NCI-H526 treated with DMSO at 0.1 percent for 48 hours (cell line): ENCODE results near the gene NUP153.
"Not testable (repeated sequence)": the region's sequence is repeated elsewhere in the genome, so short reads cannot be mapped to it uniquely, and the experiment has no call there.

Experiments
- DNase-seq: peaks from one replicate; lab custom pipeline; 2025; lab: John Stamatoyannopoulos, UW

NUP153 gene

DNA sequence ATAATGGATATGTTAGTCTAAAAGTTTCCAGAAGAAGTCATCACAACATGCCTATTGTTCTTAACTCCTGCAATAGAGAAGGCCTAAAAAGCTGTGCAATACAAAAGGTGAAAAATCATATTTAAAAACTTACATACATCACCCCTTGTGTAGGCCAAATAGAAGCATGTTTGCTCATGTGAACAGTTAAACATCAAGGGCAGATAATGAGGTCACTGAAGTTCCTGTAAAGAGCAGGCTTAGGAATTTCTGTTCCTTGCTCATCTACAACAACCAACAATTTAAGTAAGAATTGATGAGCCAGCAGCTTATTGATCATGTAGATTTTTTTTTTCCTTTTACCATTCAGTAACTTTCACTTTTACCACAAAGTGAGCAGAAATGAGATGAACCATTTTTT is 7.5 kb upstream of the NUP153 start:
- DNase-seq, result no peak

DNA sequence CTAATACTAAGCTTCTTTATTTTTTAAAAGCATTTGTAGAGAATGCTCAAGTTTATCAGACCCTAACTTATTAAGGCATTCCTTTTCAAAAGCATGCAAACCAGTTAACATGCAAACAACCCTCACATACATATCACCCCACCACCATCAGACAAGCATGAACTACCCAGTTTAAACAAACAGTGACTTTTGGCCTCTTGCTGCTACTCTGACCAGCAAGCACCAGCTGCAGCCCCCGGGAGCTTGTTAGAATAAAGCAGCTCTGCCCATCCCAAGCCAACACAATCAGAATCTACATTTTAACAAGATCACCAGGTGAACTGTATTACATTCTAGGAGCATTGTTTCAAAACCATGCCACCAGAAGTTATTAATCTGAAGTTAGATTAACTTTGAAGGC is 5.9 kb upstream of the NUP153 start:
- peak; percentile 13 for DNase-seq

DNA sequence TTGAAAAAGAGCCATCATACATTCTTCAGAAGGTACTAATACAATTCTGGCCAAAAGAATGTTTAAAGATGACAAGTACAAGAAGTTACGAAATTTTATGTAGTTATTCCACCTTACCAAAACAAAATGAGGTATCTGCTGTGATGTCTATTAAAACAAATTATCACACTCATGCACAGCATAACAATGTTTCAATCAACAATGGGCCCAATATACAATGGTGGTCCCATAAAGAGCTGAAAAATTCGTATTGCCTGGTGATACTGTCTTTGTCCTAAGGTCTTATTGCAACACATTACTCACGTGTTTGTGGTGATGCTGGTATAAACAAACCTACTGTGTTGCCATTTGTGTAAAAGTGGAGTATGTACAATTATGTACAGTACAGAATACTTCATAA is 3.6 kb upstream of the NUP153 start:
- no peak for DNase-seq

DNA sequence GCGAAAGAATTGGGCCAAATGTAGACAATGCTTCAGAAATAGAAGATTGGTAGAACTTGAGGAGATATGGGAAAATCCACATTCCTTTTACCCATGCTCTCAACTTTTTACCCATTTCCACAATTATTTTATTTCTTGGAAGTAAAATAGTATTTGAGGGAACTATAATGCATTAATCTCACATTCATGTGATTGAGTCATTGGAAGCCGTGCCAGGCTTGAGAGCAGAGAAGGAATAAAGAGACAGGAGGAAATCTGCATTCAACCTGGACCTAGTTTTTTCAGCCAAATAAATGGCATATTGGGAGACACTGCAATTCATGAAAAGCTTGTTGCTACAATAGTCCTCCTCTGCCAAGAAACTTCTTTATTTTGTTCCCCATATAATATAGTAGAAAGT is 2.8 kb upstream of the NUP153 start:
- no peak for DNase-seq

DNA sequence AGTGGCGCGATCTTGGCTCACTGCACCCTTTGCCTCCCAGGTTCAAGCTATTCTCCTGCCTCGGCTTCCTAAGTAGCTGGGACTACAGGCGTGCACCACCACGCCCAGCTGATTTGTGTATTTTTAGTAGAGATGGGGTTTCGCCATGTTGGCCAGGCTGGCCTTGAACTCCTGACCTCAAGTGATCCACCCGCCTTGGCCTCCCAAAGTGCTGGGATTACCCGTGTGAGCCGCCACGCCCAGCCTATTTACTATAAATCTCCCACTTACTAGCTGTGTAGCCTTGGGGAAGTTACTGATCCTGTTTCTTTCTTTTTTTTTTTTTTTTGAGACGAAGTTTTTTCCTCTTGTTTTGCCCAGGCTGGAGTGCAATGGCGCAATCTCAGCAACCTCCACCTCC is 1.3 kb upstream of the NUP153 start:
- not testable (repeated sequence) for DNase-seq

DNA sequence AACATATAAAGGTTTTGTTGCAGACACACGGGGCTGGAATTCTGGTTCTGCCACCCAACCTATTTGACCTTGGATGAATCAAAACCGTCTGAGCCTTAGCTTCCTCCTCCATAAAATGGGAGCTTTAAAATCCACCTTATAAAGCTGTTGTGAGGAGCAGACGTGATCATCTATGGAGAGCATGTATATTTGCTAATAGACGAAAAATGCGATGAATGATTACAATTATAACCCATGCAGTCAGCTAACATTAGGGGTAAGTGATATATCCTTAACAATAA is 586 bp upstream of the NUP153 start:
- DNase-seq, result no peak

DNA sequence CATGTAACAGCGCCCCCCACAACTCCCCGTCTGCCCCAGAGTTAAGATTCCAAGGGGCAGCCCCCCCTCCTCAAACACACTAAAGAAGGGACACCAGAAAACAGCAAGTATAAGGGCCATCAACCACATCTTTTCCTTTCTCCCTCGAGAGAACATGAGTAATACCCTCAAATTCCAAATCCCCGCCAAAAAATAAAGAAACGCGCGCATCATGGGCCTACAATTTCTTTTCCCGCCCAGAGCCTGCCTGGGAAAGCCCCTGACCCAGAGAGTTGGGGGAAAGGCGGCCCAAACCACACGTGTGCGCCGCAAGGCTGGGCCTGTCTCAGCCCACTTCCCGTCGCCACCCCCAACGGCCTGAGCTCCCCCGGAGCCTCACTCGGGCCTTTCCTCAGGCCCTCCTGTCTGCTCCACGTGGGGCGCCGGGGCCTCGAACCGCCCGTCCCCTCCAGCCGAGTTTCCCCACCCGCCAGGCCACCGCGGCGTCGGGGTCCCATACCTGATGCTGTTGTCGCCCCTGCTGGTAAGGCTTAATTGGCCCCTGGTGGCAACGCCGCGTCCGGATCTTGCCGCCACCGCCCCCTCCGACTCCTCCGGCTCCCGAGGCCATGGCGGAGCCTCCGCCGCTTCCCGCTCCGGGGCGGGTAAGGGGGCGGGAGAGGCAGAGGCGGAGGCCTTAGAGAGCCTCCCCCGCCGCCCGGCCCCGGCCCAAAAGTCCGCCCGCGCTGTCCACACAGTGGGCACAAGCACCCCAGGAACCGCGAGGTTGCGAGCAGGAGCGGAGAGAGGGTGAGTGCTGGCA is 746 bp downstream of the NUP153 start:
- peak; percentile 37 for DNase-seq

DNA sequence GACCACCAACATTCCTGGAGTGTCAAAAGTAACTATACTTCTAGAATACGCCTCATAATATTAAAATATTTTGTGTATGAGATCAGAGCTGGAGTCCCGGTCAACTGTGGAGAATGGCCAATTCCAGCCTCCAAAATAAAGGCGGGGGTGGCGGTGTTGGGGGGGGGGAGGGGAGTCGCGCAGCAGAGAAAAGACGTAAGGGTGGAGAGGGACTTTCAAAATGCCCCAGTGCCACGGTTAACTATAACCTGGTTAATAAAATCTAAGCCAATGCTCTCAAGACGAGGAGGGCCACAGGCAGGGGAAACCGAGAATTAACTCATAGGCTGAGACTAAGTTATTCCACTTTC is 1.3 kb downstream of the NUP153 start:
- no peak for DNase-seq

DNA sequence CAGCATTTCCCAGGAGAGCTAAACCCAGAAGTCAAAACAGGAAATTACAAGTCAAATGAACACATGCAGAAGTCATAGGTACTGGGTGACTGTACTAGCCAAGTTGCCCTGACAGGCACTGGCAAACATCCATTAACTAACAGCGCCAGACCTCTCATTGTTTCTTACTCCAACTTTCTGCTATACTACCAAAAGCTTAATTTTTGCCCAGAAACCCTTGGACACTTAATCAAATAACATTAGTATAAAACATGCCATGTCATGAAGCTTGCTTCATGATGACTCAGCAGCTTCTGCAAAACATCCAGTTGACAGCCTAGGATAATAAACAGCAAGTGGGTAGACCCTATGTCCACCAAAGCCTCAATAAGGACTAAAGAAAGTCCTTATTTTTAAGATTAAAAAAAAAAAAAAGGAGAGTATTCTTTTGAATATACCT is 3.5 kb downstream of the NUP153 start:
- no peak for DNase-seq

DNA sequence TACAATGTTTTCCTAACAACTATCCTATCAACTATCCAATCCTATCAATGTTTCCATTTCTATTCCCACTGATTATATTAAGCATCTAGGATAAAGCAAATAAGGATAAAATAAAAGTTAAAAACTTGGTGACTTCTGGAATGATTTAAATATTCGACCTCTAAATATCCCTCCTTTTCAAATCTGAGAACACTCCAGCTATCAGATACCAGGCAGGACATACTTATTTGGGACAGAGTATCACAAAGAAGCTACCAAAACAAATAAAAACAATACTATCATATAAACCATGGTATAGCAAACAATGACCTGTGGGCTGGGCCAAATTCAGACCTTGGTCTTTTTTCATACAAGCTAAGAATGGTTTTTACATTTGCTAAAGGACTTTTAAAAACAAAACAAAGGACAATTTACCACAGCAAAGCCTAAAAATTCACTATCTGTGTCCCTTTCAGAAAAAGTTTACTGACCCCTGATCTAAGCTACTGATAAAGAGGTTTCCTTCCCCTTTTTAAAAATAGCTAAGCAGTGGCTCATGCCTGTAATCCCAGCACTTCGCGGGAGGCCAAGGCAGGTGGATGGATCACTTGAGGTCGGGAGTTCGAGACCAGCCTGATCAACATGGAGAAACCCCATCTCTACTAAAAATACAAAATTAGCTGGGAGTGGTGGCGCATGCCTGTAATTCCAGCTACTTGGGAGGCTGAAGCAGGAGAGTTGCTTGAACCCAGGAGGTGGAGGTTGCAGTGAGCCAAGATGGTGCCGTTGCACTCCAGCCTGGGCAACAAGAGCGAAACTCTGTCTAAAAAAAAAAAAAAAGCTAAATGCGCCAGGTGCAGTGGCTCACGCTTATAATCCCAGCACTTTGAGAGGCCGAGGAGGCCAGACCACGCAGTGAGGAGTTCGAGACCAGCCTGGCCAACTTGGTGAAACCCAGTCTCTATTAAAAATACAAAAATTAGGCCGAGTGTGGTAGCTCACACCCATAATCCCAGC is 6.0 kb downstream of the NUP153 start:
- no peak for DNase-seq

DNA sequence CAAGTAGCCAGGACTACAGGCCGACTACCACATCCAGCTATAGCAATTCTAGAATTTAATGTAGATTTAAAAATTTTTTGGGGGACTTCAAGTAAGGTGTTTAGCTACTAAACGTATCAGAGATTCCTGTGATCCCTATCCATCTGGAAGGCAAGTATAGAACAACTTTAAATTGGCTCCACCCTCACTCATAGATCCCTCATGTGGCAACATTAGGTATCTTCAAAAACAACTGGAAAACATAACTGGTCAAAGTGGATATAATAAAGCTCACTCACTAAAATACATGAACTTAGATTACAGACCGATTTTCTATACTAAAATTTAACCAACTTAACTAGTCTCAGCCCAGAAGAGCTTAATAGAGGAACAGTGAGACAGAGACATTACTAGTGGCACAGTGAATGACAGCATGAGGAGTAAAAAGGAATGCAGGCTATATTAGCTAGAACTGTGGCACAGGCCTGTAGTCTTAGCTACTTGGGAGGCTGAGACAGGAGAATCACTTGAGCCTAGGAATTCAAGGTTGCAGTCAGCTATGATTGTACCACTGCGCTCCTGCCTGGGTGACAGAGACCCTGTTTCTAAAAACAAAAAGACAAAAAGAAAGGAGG is 14.7 kb downstream of the NUP153 start:
- no peak for DNase-seq

DNA sequence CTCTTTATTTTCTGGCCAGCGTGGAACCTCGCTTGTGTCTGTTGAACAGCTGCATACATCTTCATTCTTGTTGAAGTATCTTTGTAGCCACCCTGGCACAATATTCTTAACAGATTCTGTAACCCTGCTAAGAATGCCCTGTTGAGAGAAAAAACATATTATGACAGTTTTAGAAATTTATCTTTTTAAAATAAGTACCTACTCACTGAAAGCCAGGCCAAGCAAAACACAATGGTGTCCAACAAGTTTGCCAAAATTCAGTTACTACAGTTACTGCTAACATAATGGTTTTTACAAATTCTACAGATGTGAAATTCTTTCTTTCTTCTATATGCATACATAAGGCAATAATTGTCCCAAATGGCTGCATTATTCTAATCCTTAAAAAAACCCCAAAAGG is 18.2 kb downstream of the NUP153 start:
- no peak for DNase-seq

DNA sequence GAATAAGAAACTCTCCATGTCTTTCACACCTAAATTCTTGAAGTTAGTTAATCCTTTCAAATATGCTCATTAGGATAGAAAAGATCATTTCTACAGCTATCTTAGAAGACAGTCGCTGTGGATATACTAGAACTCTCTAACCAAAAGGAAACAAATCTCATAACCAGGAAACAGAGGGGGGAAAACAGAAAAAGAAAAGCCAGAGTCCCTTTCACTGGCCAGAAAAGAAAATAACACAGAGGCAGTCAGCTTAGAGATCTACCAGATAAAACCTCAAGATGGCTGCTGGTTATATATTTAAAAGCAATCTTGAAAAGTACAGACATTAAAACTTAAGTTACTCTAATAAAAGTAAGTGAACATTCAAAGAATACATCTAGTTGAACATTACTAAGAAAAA is 19.6 kb downstream of the NUP153 start:
- DNase-seq, result no peak

DNA sequence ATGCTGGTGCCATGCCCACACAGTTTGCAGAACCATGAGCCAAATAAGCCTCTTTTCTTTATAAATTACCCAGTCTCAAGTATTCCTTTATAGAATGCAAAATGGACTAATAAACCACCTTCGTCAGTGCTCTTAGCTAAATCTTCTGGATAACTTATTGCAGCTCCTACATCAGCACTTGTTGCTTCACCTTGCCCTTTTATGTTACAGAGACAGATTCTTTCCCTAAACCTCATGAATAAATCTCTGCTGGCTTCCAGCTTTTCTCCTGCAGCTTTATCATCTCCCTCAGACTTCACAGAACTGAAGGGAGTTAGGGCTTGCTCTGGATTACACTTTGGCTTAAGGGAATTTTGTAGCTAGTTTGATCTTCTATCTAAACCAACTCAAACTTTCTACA is 22.6 kb downstream of the NUP153 start:
- DNase-seq, result no peak

DNA sequence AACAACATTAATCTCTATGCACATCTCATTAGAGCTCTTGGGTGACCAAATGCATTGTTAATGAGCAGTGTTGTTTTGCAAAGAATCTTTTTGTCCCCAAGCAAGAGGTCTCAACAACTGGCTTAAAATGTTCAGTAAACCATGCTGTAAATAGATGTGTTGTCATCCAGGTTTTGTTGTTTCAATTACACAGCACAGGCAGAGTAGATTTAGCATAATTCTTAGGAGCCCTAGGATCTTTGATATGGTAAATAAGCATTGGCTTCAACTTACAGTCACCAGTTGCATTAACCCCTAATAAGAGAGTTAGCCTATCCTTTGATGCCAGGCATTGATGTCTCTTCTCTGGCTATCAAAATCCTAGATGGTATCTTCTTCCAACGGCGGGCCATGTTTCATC is 23.3 kb downstream of the NUP153 start:
- no peak for DNase-seq

DNA sequence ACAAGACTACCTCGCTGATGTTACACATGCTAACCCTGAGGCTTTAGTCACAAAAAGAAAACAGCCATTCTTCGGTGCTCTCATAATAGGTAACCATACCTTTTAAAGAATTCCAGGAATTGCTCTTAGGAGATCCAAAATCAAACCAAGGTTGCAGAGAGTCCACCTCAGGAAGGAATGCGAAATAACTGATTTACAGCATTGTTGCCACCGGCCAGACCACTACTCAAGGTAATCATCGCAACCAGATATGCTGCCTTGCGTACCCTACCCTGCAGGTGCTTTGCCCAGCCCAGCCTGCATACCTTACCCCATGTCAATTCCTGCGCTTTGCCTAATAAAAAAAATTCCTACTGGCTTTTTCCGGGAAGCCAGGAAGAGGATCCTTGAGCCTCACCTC is 27.0 kb downstream of the NUP153 start:
- DNase-seq, result no peak

DNA sequence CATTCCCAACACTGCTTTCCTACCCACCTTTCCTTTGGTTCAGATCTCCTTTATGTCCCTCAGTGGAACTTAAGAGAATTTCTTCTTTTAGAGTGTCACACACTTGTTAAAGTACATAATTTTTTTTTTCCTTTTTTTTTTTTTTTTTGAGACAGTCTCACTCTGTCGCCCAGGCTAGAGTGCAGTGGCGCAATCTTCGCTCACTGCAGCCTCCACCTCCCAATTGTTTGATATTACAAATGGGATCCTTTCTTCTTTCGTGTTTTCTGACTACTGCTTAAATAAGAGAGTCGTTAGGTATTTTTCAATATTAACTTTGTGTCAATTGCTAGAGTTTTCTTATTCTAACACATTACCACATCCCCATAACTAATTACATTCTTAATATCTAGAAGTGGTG is 29.1 kb downstream of the NUP153 start:
- DNase-seq, result no peak

DNA sequence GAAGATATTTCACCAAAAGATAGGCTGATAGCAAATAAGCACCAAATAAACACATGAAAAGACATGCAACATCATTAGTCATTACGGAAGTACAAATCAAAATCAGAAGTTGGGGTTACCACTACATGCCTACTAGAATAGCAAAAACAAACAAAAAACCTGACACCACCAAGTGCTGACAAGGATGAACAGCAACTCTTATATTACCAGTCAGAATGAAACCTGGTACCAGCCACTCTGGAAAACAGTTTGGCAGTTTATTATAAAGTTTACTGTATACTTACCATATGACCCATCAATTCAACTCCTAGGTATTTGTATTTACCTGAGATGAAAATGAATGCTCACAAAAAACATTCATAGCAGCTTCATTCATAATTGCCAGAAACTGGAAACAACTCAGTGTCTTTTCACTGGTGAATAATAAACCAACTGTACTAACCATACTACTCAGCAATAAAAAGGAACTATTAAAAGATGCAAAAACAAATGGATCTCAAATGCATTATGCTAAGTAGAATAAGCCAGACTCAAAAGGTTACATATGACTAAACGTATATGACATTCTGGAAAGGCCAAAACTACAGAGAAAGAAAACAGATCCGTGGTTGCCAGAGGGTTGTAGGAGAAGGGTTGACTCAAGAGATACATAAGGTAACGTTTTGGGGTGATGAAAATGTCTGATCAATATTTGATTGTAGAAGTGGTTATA is 33.0 kb downstream of the NUP153 start:
- no peak for DNase-seq

DNA sequence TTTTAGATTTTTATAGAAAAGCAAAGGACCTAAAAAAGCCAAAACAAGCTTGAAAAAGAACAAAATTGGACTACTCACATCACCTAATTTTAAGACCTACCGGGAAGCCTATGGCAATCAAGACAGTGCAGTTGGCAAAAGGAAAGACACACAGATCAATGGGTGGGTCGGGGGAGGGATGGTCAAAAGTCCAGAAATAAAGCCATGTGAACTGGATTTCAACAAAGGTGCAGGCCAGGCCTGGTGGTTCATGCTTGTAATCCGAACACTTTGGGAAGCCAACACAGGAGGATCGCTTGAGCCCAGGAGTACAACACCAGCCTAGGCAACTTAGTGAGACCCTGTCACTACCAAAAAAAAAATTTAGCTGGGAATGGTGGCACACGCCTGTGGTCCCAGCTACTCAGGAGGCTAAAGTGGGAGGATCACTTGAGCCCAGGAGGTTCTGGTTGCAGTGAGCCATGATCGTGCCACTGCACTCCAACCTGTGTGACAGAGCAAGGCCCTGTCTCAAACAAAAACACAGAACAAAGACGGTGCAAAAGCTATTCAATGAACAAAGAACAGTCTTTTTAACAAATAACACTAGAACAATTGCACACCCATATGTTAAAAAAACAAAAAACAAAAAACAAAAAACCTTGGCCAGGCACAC is 34.5 kb downstream of the NUP153 start:
- no peak for DNase-seq

DNA sequence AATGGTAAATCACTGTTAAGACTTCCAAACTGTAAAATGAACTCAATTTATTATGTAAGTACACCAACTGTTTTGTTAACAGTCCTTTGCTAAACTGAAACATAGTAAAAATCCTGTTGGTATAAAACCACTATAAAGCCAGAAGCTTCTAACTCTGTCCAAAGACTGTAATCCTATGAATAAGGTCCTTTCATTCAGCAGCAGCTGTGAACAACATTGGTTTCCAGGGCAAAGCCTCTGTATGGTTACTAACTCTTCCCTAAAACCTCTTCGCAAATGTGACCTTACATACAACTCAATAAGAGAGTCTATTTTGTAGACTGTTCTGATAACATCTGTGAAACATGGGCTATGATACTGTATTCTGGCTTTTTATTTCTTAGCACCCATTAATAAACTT is 40.1 kb downstream of the NUP153 start:
- DNase-seq, result no peak

DNA sequence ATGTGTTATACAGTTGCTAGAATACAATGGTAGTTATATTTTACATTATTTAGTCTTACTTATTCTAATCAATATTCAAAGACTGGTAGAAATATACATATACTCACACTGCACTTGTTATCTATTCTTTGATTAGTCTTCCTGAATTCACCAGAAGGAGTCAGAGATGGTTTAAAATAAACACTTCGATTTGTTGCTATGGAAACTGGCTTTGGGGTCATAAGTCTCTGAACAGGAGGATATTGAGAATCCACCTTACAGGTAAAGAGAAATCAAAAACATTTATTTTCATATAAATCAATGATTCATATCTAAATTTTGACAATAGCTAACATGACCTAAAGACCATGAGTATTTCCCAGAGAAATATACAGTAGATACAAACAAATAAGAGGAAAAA is 41.6 kb downstream of the NUP153 start:
- DNase-seq, result no peak

DNA sequence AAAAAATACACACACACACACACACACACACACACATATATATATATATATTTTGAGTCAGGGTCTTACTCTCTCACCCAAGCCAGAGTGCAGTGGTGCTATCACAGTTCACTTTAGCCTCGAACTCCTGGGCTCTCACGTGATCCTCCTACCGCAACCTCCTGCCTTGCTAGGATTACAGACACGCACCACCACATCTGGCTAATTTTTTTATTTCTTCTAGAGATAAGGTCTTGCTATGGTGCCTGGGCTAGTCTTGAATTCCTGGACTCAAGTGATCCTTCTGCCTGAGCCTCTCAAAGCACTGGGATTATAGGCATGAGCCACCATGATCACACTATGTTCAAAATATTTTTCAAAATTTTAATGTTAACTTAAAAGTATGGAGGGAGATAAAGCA is 43.5 kb downstream of the NUP153 start:
- DNase-seq, result no peak
